CD4-positive, CD25-positive, alpha-beta regulatory T cell (primary cell): ENCODE measurements around the gene FBRSL1. TPM values are rescaled to one million over a fixed set of nuclear protein-coding genes. Genes with fewer than 3 reads are reported as not detected.

Experiments used
- ATAC-seq, 2 donors: fragments of 150-1000 bp; cut with Tn5 transposase; one replicate each; pipeline ENCODE4 v1.10.0; 2021; ENCODE audit warnings: low read depth in 2 of 2, moderate number of reproducible peaks in 2 of 2, moderate library complexity in 1 of 2
- DNase-seq, 3 donors: peaks; one replicate each; pipeline versions ENCODE4 v3.0.0 to v3.0.0-alpha.2; 2012 to 2022; ENCODE audit warnings: mixed read lengths in 1 of 3
- H3K27ac ChIP-seq: one replicate; pipeline ENCODE4 v1.7.0; 2013; ENCODE audit warnings: mild to moderate bottlenecking, low read length; ENCODE audit not compliant: insufficient read depth, poor library complexity, severe bottlenecking
- H3K27me3 ChIP-seq: one replicate; pipeline ENCODE4 v1.7.0; 2013; ENCODE audit warnings: low read length; ENCODE audit not compliant: control insufficient read depth, insufficient read depth
- H3K36me3 ChIP-seq: one replicate; pipeline ENCODE4 v1.7.0; 2013; ENCODE audit warnings: mild to moderate bottlenecking, low read length, moderate library complexity; ENCODE audit not compliant: control insufficient read depth, insufficient read depth
- H3K4me1 ChIP-seq: 2 replicates; pipeline ENCODE4 v1.7.0; 2013; ENCODE audit warnings: mild to moderate bottlenecking, low read length; ENCODE audit not compliant: insufficient read depth, control insufficient read depth, poor library complexity, severe bottlenecking
- H3K4me3 ChIP-seq: one replicate; pipeline ENCODE4 v1.7.0; 2013; ENCODE audit warnings: low read depth, mild to moderate bottlenecking, low read length, moderate library complexity
- H3K9me3 ChIP-seq, 2 experiments: 1 replicate in 1 of 2; 2 replicates in 1 of 2; pipeline ENCODE4 v1.7.0; 2013; ENCODE audit warnings: low read length in 2 of 2, mild to moderate bottlenecking in 1 of 2, moderate library complexity in 1 of 2; ENCODE audit not compliant: control insufficient read depth in 2 of 2
- H3K27ac Mint-ChIP-seq, 3 donors: one replicate each; pipeline ENCODE4 v1.8.0; 2020 to 2022; ENCODE audit warnings: mild to moderate bottlenecking in 3 of 3, mixed read lengths in 3 of 3, moderate library complexity in 2 of 3
- H3K27me3 Mint-ChIP-seq: one replicate; pipeline ENCODE4 v1.8.0; 2022; ENCODE audit warnings: mild to moderate bottlenecking, mixed read lengths
- H3K36me3 Mint-ChIP-seq: one replicate; pipeline ENCODE4 v1.8.0; 2020; ENCODE audit warnings: mixed read lengths
- H3K4me1 Mint-ChIP-seq, 4 donors: one replicate each; pipeline ENCODE4 v1.8.0; 2020 to 2022; ENCODE audit warnings: mixed read lengths in 4 of 4, mild to moderate bottlenecking in 1 of 4
- H3K4me3 Mint-ChIP-seq, 4 donors: one replicate each; pipeline ENCODE4 v1.8.0; 2020 to 2022; ENCODE audit warnings: mild to moderate bottlenecking in 4 of 4, mixed read lengths in 4 of 4, moderate library complexity in 3 of 4
- H3K9me3 Mint-ChIP-seq, 7 donors: one replicate each; pipeline ENCODE4 v1.8.0; 2020 to 2022; ENCODE audit warnings: mixed read lengths in 7 of 7, mild to moderate bottlenecking in 3 of 7, moderate library complexity in 2 of 7
- polyA plus RNA-seq, 4 donors: library from polyadenylated mRNA; unstranded; fragments of 300-500 nt; fragmentation: Illumina TruSeq; gene quantifications; one replicate each; pipeline ENCODE4 v1.2.3, GENCODE V29; 2021
- total RNA-seq: library from RNA; stranded (reverse); gene quantifications from one replicate; pipeline ENCODE4 v1.2.3, GENCODE V29; 2022

The FBRSL1 gene
- total and polyA plus RNA-seq, 5 donors from 2014 or later = 0.16 to 94.6 (median 0.34) TPM

DNA sequence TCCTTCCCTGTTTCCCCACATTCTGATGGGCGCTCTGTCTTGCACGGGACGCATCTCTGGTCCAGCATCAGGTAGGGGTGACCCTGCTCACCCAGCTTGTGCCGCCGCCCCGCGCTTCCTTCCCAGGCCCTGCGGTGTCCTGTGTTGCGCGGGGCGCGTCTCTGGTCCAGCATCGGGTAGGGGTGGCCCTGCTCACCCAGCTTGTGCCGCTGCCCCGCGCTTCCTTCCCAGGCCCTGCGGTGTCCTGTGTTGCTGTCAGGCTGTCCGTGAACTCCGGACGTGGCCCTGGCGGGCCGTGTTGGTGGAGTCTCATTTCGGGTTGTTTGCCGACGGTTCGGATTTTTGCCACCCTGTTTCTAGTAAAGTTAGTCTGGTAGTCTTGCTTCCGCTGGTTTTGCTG lies 6.8 kb downstream of the FBRSL1 start:
- no peak overlapping the region for H3K4me3 ChIP-seq
- no peaks in the 10 kb centered on the region for H3K9me3 ChIP-seq
- Mint-ChIP-seq H3K4me1 (peaks cover 6 to 77% (median 38%) of the 10 kb centered on the region in 4 donors), H3K9me3 (no peaks in the 10 kb centered on the region), H3K27me3 (no peaks in the 10 kb centered on the region), H3K36me3 (peaks cover 8% of the 10 kb centered on the region), H3K4me3 (peak overlapping the region in 3 of 4 donors; percentile 31 to 68 (median 55)), H3K27ac (peak overlapping the region in 2 of 3 donors; percentile 72 to 75)
- ATAC-seq (no peak), DNase-seq (no peak)
- H3K4me1 ChIP-seq = peaks cover 88% of the 10 kb centered on the region
- H3K27me3 ChIP-seq = no peaks in the 10 kb centered on the region
- H3K36me3 ChIP-seq = no peaks in the 10 kb centered on the region
- no peak overlapping the region for H3K27ac ChIP-seq

DNA sequence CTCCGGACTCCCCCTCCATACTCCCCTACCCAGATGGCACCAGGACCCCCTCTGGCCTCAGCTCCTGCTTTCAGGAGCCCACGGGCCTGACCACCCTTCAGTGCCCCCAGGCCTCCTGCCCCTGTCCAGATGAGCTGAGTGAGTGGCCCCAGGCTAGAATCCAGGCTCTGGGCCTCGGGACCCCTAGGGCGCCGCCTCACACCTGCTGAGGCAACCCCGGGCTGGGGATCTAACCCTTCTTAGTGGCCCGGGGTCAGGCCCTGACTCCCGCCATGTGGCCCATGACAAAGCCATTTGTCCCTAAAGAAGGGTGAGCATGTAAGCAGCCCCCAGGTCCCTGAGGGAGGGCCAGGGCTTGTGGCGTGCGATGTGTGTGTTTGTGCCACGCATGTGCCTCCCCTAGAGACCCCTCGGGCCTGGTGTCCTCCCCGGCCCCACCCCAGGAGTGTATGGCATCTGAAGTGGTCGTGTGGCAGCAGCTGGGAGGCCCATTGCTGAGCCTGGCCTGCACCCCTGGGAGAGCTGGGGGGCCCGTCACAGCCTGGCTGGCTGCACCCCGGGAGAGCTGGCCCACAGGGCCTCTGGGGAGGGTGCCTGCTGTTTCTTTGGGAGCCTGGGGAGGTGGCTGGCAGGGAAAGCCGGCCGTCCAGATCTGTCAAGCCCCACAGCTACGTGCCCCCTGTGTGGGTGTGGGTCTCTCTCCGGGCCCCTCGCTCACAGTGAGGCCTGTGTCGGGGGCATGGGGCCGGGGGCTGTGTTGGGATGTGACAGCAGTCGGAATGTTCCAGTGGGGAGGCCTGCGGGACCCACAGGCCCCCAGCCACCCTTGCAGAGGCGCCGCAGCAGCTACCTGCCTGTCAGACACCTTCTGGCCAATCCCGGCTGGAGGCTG lies 7.8 kb downstream of the FBRSL1 start:
- Mint-ChIP-seq H3K36me3 (peaks cover under 1% of the 10 kb centered on the region), H3K4me3 (peak overlapping the region in 2 of 4 donors; percentile 48 to 58), H3K4me1 (peaks cover 3 to 75% (median 34%) of the 10 kb centered on the region in 4 donors), H3K9me3 (no peaks in the 10 kb centered on the region), H3K27me3 (no peaks in the 10 kb centered on the region), H3K27ac (peak overlapping the region in 1 of 3 donors; percentile 75)
- ATAC-seq (no peak), DNase-seq (no peak)
- Histone ChIP-seq H3K4me3 (no peak overlapping the region), H3K27me3 (no peaks in the 10 kb centered on the region), H3K36me3 (no peaks in the 10 kb centered on the region), H3K27ac (peak overlapping the region; percentile 5), H3K4me1 (peaks cover 84% of the 10 kb centered on the region), H3K9me3 (no peaks in the 10 kb centered on the region)

DNA sequence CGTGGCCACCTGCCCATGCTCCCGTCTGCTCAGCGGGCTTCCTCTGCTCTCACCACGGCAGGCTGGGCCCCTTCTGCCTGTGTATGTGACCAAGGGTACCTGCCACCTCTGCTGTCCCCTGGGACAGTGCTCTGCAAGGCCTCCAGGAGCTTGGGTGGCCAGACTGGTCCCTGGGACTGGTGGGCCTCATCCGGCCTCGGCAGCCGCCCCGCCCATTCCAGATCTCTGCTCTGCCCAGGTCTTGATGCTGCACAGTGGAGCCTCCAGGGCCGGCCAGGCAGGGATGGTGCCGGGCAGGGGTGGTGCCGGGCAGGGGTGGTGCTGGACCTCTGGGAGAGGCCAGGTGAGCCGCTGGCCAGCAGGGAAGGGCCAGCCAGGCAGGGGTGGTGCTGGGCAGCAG lies 9.0 kb downstream of the FBRSL1 start:
- Mint-ChIP-seq H3K4me3 (no peak overlapping the region), H3K27me3 (no peaks in the 10 kb centered on the region), H3K4me1 (peaks cover 0 to 75% (median 34%) of the 10 kb centered on the region in 4 donors), H3K9me3 (no peaks in the 10 kb centered on the region), H3K27ac (no peak overlapping the region), H3K36me3 (no peaks in the 10 kb centered on the region)
- no peaks in the 10 kb centered on the region for H3K27me3 ChIP-seq
- H3K36me3 ChIP-seq = no peaks in the 10 kb centered on the region
- ATAC-seq (no peak), DNase-seq (no peak)
- no peak overlapping the region for H3K4me3 ChIP-seq
- H3K27ac ChIP-seq = no peak overlapping the region
- no peaks in the 10 kb centered on the region for H3K9me3 ChIP-seq
- peaks cover 85% of the 10 kb centered on the region for H3K4me1 ChIP-seq

DNA sequence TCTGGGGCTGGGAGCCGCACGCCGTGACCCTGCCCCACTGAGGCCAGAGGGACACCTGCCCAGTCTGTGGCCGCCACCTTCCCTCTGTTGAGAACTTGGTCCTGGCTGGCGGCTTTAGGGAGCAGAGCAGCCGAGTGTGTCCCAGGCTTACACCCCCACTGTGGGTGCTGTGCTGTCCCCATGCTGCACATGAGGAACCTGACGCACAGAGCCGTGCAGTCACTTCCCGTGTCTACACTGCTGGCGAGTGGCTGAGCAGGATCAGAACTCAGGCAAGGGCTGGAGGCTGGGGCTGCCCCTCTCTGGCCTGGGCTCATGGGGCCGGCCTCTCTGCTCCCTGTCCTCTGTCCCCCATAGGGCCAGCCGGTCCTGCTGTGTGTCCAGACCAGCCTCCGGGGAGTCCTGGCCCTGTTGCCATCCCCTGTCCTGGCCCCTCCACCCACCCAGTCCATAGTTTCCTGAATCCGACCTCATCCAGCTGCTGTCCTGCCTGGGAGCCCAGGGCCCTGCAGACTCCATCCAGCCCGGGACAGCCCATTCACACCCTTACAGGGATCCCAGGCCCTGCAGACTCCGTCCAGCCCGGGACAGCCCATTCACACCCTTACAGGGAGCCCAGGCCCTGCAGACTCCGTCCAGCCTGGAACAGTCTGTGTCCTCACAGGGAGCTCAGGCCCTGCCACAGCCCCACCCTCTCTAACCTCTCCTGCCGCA lies 10.3 kb downstream of the FBRSL1 start:
- peaks cover 78% of the 10 kb centered on the region for H3K4me1 ChIP-seq
- H3K27me3 ChIP-seq = no peaks in the 10 kb centered on the region
- H3K27ac ChIP-seq = no peak overlapping the region
- peaks cover 0 to 73% (median 27%) of the 10 kb centered on the region in 4 donors for H3K4me1 Mint-ChIP-seq
- H3K9me3 Mint-ChIP-seq = no peaks in the 10 kb centered on the region
- no peak for DNase-seq
- H3K36me3 Mint-ChIP-seq = no peaks in the 10 kb centered on the region
- H3K36me3 ChIP-seq = no peaks in the 10 kb centered on the region
- H3K27ac Mint-ChIP-seq = peak overlapping the region in 1 of 3 donors; percentile 26
- no peaks in the 10 kb centered on the region for H3K9me3 ChIP-seq
- peak overlapping the region in 1 of 4 donors; percentile 46 for H3K4me3 Mint-ChIP-seq
- H3K27me3 Mint-ChIP-seq = no peaks in the 10 kb centered on the region
- peak in 1 of 2 donors; percentile 35 for ATAC-seq
- no peak overlapping the region for H3K4me3 ChIP-seq

DNA sequence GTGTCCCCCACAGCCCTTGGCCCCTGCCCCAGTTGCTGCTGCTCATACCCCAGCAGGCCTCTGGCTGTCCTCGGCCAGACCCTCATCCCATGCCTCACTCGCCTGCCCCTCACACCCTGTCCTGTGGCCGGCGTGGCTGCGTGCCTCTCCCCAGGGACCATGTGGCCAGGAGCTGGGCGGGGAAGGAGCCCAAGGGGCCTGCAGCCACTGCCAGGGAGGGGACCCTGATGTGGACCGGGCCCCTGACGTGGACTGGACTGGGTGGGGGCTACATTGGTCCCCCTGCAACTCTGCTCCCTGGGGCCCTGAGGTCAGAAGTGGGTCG lies 10.9 kb downstream of the FBRSL1 start:
- Mint-ChIP-seq H3K27me3 (no peaks in the 10 kb centered on the region), H3K9me3 (no peaks in the 10 kb centered on the region), H3K4me1 (peaks cover 0 to 77% (median 29%) of the 10 kb centered on the region in 4 donors), H3K4me3 (peak overlapping the region in 1 of 4 donors; percentile 46), H3K36me3 (no peaks in the 10 kb centered on the region), H3K27ac (peak overlapping the region in 1 of 3 donors; percentile 26)
- H3K36me3 ChIP-seq = no peaks in the 10 kb centered on the region
- no peak for DNase-seq
- no peaks in the 10 kb centered on the region for H3K27me3 ChIP-seq
- no peak overlapping the region for H3K27ac ChIP-seq
- no peaks in the 10 kb centered on the region for H3K9me3 ChIP-seq
- no peak for ATAC-seq
- peaks cover 78% of the 10 kb centered on the region for H3K4me1 ChIP-seq
- no peak overlapping the region for H3K4me3 ChIP-seq

DNA sequence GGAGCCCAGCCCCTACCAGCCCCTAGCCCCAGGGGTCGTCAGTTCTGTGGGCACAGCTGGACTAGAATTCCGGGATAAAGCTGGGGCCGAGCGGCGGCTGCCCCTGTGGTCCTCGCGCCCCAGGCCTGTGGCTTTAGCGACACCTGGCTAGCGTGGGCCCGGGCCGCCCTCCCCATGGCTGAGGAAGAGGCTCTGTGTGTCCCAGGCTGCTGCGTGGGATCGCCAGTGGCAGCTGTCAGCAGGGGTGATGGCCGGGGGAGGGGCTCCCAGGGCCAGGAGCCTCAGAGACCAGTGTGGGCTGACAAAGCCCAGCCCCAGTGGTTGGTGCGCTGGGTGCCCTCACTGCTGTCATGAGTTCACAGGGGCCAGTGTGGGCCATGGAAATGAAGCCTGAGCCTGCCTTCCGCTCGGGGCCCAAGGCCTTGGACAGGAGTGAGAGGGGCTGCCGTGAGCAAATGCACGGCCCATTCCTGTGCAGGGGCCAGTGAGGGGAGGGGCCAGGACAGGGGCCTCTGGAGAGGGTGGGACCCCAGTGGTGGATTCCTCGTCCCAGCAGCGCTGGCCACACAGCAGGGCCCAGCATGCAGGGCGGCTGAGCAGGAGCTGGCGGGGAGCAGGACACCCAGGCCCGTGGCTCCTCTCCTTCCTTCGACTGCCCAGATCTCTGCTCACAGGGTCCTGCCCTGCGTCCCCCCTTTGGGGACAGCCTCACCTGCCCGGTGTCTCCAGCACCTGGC lies 11.4 kb downstream of the FBRSL1 start:
- peaks cover 79% of the 10 kb centered on the region for H3K4me1 ChIP-seq
- H3K9me3 Mint-ChIP-seq = no peaks in the 10 kb centered on the region
- H3K4me3 ChIP-seq = no peak overlapping the region
- no peak overlapping the region for H3K27ac ChIP-seq
- no peaks in the 10 kb centered on the region for H3K27me3 ChIP-seq
- H3K4me1 Mint-ChIP-seq = peaks cover 0 to 77% (median 31%) of the 10 kb centered on the region in 4 donors
- H3K27ac Mint-ChIP-seq = peak overlapping the region in 1 of 3 donors; percentile 55
- H3K36me3 ChIP-seq = no peaks in the 10 kb centered on the region
- H3K4me3 Mint-ChIP-seq = peak overlapping the region in 2 of 4 donors; percentile 28 to 32
- no peaks in the 10 kb centered on the region for H3K27me3 Mint-ChIP-seq
- no peak for ATAC-seq
- no peaks in the 10 kb centered on the region for H3K36me3 Mint-ChIP-seq
- no peaks in the 10 kb centered on the region for H3K9me3 ChIP-seq
- no peak for DNase-seq

DNA sequence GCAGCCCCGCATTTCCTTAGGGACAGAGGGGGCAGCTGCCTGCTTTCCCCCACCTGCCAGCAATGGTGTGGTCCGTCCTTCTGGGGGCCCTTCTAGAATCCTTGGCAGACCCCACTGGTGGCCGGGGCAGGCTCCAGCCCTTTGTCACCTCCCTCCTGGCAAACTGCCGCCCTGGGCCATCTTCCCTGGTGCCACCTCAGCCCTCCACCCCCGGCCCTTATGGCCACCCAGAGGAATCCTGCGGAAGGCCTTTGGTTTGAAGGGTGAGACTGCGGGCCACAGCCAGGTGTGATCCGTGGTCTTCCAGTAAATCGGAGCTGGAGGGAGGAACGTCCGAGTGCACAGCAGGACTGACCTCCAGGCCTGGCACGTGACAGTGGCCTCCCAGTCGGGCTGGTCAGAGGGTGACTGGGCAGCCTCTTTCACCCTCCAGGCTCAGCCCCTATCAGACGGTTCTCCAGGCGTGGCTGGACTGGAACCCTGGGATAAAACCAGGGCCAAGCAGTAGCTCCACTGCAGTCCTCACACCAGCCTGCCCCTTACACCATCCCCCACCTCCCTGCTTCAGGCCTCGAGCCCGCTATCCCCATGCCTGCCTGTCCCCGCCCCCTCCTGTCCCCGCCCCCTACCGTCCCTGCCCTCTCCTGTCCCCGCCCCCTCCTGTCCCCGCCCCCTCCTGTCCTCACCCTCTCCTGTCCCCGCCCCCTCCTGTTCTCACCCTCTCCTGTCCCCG lies 12.4 kb downstream of the FBRSL1 start:
- Histone ChIP-seq H3K9me3 (no peaks in the 10 kb centered on the region), H3K27ac (no peak overlapping the region), H3K4me1 (peaks cover 79% of the 10 kb centered on the region), H3K4me3 (no peak overlapping the region), H3K27me3 (no peaks in the 10 kb centered on the region), H3K36me3 (no peaks in the 10 kb centered on the region)
- Mint-ChIP-seq H3K27me3 (no peaks in the 10 kb centered on the region), H3K4me1 (peaks cover 0 to 77% (median 29%) of the 10 kb centered on the region in 4 donors), H3K27ac (no peak overlapping the region), H3K36me3 (no peaks in the 10 kb centered on the region), H3K9me3 (no peaks in the 10 kb centered on the region), H3K4me3 (peak overlapping the region in 2 of 4 donors; percentile 15 to 32)
- DNase-seq = peak in 1 of 3 donors; percentile 27
- ATAC-seq = no peak
